HEK293T (cell line): ENCODE measurements around the gene AP5S1.

Experiments
- BHLHE40 ChIP-seq: fragments of 450-650 bp; IDR thresholded peaks from 2 replicates; pipeline ENCODE4 v1.6.1; 2016; ENCODE audit warnings: mild to moderate bottlenecking, moderate library complexity, borderline replicate concordance
- CTBP1 ChIP-seq: fragments of 450-650 bp; IDR thresholded peaks from 2 replicates; pipeline ENCODE4 v1.6.1; 2016; ENCODE audit warnings: borderline replicate concordance
- ELF4 ChIP-seq: fragments of 450-650 bp; IDR thresholded peaks from 2 replicates; pipeline ENCODE4 v1.6.1; 2017; ENCODE audit warnings: antibody characterized with exemption
- FOXA1 ChIP-seq: fragments of 450-650 bp; IDR thresholded peaks from 2 replicates; pipeline ENCODE4 v1.6.1; 2016; ENCODE audit warnings: mild to moderate bottlenecking
- HDGF ChIP-seq: fragments of 450-650 bp; IDR thresholded peaks from 2 replicates; pipeline ENCODE4 v1.6.1; 2017; ENCODE audit warnings: antibody characterized with exemption, borderline replicate concordance
- L3MBTL2 ChIP-seq: fragments of 450-650 bp; conservative IDR thresholded peaks from 2 replicates; pipeline ENCODE4 v1.6.1; 2016; ENCODE audit warnings: mild to moderate bottlenecking
- NFRKB ChIP-seq: fragments of 450-650 bp; IDR thresholded peaks from 2 replicates; pipeline ENCODE4 v1.6.1; 2016; ENCODE audit warnings: mild to moderate bottlenecking, moderate library complexity
- SUZ12 ChIP-seq: fragments of 450-650 bp; IDR thresholded peaks from 2 replicates; pipeline ENCODE4 v1.6.1; 2016; ENCODE audit warnings: mild to moderate bottlenecking
- TARDBP ChIP-seq: fragments of 450-650 bp; IDR thresholded peaks from 2 replicates; pipeline ENCODE4 v1.6.1; 2016
- ZNF384 ChIP-seq: fragments of 450-650 bp; IDR thresholded peaks from 2 replicates; pipeline ENCODE4 v1.6.1; 2016

DNA sequence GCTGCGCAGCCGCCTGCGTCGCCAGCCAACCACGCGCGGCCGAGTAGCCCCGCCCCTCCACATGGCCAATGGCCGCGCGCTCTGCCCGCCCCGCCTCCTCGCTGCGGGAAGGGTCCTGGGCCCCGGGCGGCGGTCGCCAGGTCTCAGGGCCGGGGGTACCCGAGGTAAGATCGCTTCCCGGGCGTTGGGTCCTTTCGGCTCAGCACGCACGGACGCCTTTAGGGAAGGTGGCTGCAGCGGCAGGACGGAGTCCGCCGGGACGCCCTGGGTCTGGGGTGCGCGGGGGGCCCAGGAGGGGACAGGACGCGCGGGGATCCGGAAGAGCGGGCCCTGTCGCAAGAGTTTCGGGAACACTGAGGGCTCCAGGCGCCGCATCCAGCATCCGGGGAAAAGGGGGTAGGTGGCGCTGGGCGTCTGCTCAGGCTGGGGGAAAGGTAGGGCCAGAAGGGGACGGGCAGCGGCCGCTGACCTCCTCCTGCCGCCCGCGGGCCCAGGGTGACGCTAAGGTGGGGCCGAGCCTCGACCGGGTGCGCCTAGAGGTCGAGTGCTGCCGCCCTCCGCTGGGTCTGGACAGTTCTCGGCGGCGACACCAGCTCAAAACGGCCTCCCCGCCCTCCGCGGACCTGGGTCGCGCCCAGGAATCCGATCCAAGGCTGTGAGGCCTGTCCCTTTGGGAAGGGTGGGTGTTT is 26.5 kb downstream of the AP5S1 start, which contains the start of gene MAVS:
- TF ChIP-seq HDGF (no peak), NFRKB (no peak), CTBP1 (no peak), TARDBP (no peak), BHLHE40 (no peak), SUZ12 (no peak), FOXA1 (no peak), ELF4 (peak; percentile 40; the same call in 1 of the 2 replicates), ZNF384 (no peak), L3MBTL2 (no peak)
